Measurements from ENCODE around the gene RDX.

RDX gene

DNA sequence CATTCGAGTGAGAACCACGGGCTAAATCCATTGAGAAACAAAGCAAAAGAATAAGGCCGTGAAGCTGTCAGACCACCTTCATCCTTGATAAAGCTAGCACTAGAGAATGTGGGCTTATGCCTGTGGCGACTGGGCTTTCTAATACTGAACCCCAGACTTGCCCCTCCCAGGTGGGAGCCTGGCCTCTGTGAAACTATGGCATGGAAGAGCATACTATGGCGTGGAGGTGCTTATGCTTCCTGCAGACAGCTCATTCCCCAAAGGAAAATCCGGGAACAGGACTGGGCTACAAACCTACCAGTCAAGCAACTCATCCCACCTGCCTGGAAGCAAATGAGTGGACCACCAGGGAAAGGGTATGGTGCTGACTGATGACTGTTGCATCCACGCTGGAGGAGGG lies 110.8 kb downstream of the RDX start:
- Histone ChIP-seq H3K36me3 (replicated peaks; ENCODE audit: insufficient read depth, low read length) (no peaks in the 10 kb centered on the region), H3K4me3 (ENCODE audit: low read length) (no peak overlapping the region), H3K4me1 (ENCODE audit: low read length) (0 out of 2 replicates have a peak, but pooled peaks cover 3% of the 10 kb centered on the region), H2AFZ (ENCODE audit: low read length) (no peak overlapping the region), H3K27ac (ENCODE audit: low read length) (no peak overlapping the region), H4K20me1 (ENCODE audit: insufficient read depth, low read length) (no peaks in the 10 kb centered on the region), H3K9me3 (replicated peaks; ENCODE audit: insufficient read depth, low read length) (no peaks in the 10 kb centered on the region), H3K9ac (ENCODE audit: low read length) (no peak overlapping the region), H3K4me2 (ENCODE audit: low read depth, low read length) (no peak overlapping the region), H3F3A (ENCODE audit: insufficient read depth, low read length) (no peaks in the 10 kb centered on the region), H3K27me3 (replicated peaks; ENCODE audit: insufficient read depth, low read length) (no peaks in the 10 kb centered on the region), H3K79me2 (ENCODE audit: low read length) (no peaks in the 10 kb centered on the region), H3K9me2 (replicated peaks; ENCODE audit: insufficient read depth, low read length) (no peaks in the 10 kb centered on the region)
- TF ChIP-seq EZH2 (optimal IDR thresholded peaks at IDR 0.05; ENCODE audit: low read depth, low read length) (no peak), EZH2phosphoT487 (IDR thresholded peaks at IDR 0.05; ENCODE audit: low read length) (no peak)
- TF ChIP-seq, protein P1, sequence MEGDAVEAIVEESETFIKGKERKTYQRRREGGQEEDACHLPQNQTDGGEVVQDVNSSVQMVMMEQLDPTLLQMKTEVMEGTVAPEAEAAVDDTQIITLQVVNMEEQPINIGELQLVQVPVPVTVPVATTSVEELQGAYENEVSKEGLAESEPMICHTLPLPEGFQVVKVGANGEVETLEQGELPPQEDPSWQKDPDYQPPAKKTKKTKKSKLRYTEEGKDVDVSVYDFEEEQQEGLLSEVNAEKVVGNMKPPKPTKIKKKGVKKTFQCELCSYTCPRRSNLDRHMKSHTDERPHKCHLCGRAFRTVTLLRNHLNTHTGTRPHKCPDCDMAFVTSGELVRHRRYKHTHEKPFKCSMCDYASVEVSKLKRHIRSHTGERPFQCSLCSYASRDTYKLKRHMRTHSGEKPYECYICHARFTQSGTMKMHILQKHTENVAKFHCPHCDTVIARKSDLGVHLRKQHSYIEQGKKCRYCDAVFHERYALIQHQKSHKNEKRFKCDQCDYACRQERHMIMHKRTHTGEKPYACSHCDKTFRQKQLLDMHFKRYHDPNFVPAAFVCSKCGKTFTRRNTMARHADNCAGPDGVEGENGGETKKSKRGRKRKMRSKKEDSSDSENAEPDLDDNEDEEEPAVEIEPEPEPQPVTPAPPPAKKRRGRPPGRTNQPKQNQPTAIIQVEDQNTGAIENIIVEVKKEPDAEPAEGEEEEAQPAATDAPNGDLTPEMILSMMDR (IDR thresholded peaks at IDR 0.05; ENCODE audit: low read length): no peak
- DNase-seq: no peak

DNA sequence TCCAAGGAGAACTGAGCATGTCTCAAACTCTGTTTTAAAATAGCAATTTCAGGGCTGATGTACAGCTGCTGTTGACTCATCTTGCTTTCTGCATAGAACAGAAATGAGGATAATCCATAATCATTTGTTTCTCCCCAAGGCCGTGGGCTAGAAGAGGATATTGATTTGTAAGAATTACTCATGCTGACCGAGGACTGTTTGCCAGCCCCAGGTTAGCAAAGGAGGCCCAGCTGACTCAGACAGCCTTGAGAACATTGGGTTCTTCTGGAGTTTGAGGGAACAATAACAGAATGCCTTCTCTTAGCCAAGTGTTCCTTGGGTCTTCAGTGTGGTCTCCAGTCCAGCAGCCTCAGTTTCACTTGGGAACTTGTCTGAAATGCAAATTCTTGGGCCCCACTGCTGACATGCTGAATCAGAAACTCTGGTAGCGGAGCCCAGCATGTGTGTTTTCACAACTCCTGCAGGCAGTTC lies 111.3 kb downstream of the RDX start:
- Histone ChIP-seq H3K27me3 (replicated peaks; ENCODE audit: insufficient read depth, low read length) (no peaks in the 10 kb centered on the region), H3K36me3 (replicated peaks; ENCODE audit: insufficient read depth, low read length) (no peaks in the 10 kb centered on the region), H3K9ac (ENCODE audit: low read length) (no peak overlapping the region), H3K9me3 (replicated peaks; ENCODE audit: insufficient read depth, low read length) (no peaks in the 10 kb centered on the region), H3K27ac (ENCODE audit: low read length) (no peak overlapping the region), H3K4me1 (ENCODE audit: low read length) (no peaks in the 10 kb centered on the region), H4K20me1 (ENCODE audit: insufficient read depth, low read length) (no peaks in the 10 kb centered on the region), H3K9me2 (replicated peaks; ENCODE audit: insufficient read depth, low read length) (no peaks in the 10 kb centered on the region), H3K4me2 (ENCODE audit: low read depth, low read length) (no peak overlapping the region), H3F3A (ENCODE audit: insufficient read depth, low read length) (no peaks in the 10 kb centered on the region), H3K79me2 (ENCODE audit: low read length) (no peaks in the 10 kb centered on the region), H3K4me3 (ENCODE audit: low read length) (no peak overlapping the region), H2AFZ (ENCODE audit: low read length) (no peak overlapping the region)
- no peak for DNase-seq
- TF ChIP-seq, protein P1 (IDR thresholded peaks at IDR 0.05; ENCODE audit: low read length): no peak
- TF ChIP-seq EZH2 (optimal IDR thresholded peaks at IDR 0.05; ENCODE audit: low read depth, low read length) (no peak), EZH2phosphoT487 (IDR thresholded peaks at IDR 0.05; ENCODE audit: low read length) (no peak)

DNA sequence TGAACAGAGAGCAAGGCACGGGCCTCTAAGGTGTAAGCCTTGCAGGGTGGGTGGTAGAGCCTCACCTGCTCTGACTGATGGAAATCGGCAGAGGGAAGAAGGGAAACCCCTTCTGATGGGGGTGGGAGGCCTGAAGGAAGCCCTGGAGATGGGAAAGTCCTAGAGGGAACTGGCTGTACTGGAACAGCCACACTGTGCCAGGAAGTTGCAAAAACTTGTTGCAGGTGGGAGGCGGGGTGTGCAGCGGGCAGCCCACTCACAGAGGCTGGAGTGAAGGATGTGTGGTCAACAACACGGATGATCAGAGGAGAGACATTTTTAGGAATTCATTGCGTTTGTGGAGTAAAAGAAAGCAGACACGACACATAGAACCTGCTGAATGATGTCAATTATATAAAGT lies 112.0 kb downstream of the RDX start:
- Histone ChIP-seq H3K4me2 (ENCODE audit: low read depth, low read length) (no peak overlapping the region), H3F3A (ENCODE audit: insufficient read depth, low read length) (no peaks in the 10 kb centered on the region), H4K20me1 (ENCODE audit: insufficient read depth, low read length) (no peaks in the 10 kb centered on the region), H3K36me3 (replicated peaks; ENCODE audit: insufficient read depth, low read length) (no peaks in the 10 kb centered on the region), H3K9me2 (replicated peaks; ENCODE audit: insufficient read depth, low read length) (no peaks in the 10 kb centered on the region), H3K79me2 (ENCODE audit: low read length) (no peaks in the 10 kb centered on the region), H3K27ac (ENCODE audit: low read length) (no peak overlapping the region), H3K9me3 (replicated peaks; ENCODE audit: insufficient read depth, low read length) (no peaks in the 10 kb centered on the region), H3K27me3 (replicated peaks; ENCODE audit: insufficient read depth, low read length) (no peaks in the 10 kb centered on the region), H3K4me3 (ENCODE audit: low read length) (no peak overlapping the region), H2AFZ (ENCODE audit: low read length) (no peak overlapping the region), H3K4me1 (ENCODE audit: low read length) (no peaks in the 10 kb centered on the region), H3K9ac (ENCODE audit: low read length) (no peak overlapping the region)
- TF ChIP-seq EZH2phosphoT487 (IDR thresholded peaks at IDR 0.05; ENCODE audit: low read length) (no peak), EZH2 (optimal IDR thresholded peaks at IDR 0.05; ENCODE audit: low read depth, low read length) (no peak)
- TF ChIP-seq, protein P1 (IDR thresholded peaks at IDR 0.05; ENCODE audit: low read length): no peak
- no peak for DNase-seq
